ENCODE results near the gene PADI3. TPM values are rescaled to one million over a fixed set of nuclear protein-coding genes. Genes with fewer than 3 reads are reported as not detected.

The PADI3 gene
- total and polyA plus RNA-seq, 2 of the 8 experiments (the other 6 are each of a cell fraction or from before 2014, with no cell fraction given), result 0.37 to 0.94 TPM

GRCh38 chr1:17233675-17234320 lies 15.1 kb upstream of the PADI3 start (continued):
- TF ChIP-seq NANOG (IDR thresholded peaks at IDR 0.05; ENCODE audit: insufficient read depth, low read depth, low read length, poor library complexity, severe bottlenecking) (no peak), NRF1 (IDR thresholded peaks at IDR 0.05; ENCODE audit: low read depth, low read length) (no peak), GTF2F1 (IDR thresholded peaks at IDR 0.05; ENCODE audit: borderline replicate concordance, low read depth, low read length) (no peak), JUN (IDR thresholded peaks at IDR 0.05; ENCODE audit: low read depth, low read length) (no peak), ATF2 (IDR thresholded peaks at IDR 0.05; ENCODE audit: low read length) (no peak), BCL11A (IDR thresholded peaks at IDR 0.05; ENCODE audit: low read depth in 2 of 2, low read length in 2 of 2) (no peak), KDM1A (IDR thresholded peaks at IDR 0.05; ENCODE audit: borderline replicate concordance, low read length) (no peak), ATF3 (IDR thresholded peaks at IDR 0.05; ENCODE audit: insufficient read depth, low read depth, low read length) (no peak)

All from H1 (cell line).